SKM-1 (cell line): ENCODE results near the gene ZBTB47.

Experiments used
- DNase-seq: peaks from one replicate; lab custom pipeline; 2025; ENCODE audit not compliant: unreplicated experiment; lab: John Stamatoyannopoulos, UW

ZBTB47 gene

DNA sequence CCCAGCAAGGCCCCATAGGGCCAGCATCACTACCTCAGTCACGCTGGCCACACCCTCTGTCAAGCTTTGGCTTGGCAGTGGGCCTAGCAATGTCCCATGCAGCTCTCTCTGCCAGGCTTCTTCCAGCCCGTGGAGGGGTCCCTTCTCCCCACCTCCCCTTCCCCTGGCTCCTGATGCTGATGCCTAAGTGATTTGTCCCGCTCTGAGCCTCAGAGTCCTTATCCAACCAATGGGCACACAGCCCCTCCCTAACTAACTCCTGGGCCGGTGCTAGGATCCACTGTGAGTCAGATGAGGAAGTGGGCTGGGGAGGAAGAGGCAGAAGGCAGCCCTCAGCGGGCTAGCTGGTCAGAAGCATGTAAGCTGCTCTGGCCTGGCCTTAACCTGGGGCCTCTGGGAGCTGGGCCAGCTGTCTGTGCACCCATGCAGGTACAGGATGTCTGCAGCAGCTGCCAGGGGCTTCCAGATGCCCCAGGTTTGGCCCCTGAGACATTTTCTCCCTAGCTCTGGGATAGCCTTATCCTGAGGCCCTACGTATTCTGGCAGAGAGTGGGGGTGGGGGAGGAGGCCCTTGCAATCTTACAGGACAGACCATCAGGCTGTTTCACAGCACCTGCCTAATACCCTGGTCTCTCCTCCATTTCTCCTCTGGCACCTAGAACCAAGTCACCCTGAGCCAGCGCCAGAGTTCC is 740 bp upstream of the ZBTB47 start:
- DNase-seq, result peak; percentile 83

DNA sequence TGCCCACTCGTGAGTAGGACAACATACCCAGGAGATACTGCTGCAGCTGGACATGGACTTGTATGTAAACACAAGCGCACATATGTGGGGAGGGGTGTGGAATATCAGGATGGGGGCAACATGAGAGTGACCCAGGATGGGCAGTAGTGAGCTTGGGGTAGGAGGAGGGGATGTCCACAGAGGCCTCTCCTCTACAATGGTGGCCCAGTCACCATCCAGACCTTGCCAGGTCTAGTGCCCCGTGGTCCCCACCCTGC is 266 bp upstream of the ZBTB47 start:
- DNase-seq, result no peak

DNA sequence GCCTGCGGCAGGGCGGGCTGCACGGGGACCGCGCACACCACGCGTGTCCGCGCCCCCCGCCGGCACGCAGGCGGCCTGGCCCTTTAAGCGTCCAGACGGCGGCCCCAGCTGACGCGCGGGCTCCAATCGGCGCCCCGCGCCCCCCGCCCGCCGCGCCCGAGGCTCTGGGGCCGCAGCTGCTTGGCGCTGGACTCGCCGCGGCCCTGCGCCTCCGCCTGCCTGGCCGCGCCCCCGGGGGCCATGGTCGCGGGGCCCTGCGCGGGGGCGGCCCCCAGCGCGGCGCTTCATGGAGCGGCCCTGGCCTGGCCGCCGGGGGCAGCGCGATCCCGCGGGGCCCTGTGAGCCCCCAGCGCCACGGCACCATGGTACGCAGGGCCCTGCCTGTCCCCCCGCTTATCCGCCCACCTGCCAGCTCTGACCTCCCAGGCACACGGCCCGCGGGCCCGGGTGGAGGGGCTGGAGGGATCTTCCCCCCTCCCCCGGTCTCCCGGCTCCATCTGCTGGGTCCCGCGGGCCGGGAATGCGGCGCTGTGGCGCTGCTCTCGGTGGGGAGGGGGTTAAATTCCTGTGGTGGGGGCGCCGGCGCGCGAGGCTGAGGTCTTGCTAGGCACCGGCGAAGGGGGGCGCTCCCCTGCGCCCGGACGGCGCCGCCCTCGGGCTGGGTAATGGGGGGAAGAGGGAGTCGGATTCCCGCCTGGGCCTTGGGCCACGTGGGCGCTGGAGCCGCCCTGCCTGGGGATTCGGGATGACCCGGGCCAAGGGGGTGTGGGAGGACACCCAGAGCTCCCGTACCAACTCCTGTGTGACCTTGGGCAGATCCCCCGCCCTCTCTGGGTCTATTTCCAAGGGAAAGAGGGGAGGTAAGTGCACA is 1.1 kb downstream of the ZBTB47 start:
- DNase-seq, result no peak

DNA sequence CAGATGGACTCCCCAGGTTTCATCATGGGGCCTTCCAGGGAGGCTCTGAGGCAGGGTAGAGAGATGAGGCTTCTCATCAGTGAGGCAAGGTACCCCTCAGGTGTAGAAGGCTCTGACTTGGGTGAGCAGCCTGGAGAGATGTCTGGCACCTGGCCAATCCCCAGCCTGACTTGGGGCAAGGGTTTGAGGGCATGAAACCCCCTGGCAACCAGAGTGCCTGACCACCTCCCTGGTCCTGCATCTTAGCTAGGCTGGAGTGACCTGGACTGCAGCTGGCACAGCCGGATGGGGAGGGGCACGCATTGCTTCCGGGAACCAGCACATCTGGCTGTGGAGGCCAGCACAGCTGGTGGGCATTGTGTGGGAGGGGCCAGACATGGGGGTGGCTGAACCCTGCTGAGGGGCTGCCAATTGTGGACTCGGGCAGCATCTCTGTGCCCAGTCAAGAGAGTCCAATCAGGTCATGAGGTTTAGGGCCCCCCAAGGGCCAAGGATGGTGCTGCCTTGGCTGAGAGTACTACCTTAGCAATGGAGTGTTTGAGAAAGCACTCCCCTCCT is 1.9 kb downstream of the ZBTB47 start:
- DNase-seq, result no peak

DNA sequence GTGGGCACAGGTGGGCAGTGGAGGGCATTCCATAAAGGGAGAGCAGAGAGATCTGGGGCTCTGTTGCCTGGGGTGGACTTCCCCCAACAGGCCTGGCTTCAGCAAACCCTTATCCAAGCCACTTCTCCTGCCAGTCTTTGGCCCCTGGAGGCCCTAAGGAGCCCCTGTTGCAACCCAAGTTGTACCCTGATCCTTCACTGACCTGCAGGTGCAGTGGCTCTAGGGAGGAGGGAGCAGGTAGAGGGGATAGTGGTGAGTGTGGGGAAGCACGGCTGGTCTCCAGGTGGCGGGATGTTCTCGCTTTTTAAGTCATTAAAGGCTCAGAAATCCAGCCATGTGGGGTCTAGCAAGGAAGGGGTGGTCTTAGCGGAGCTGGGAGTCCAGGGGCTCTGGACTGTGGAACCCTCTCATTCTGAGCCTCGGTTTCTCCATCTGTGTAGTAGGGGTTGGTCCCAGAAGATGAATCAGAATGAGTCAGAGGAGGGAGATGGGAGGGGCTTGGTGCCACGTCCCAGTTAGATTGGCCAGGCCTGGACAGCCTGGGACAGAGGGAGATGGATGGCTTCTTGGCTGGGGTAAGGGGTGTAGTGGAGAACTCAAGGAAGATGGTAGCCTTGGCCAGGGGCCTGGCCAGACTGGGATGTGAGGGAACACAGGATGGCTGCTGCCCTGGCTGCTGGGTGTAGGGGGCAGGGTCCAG is 2.6 kb downstream of the ZBTB47 start:
- DNase-seq, result no peak

DNA sequence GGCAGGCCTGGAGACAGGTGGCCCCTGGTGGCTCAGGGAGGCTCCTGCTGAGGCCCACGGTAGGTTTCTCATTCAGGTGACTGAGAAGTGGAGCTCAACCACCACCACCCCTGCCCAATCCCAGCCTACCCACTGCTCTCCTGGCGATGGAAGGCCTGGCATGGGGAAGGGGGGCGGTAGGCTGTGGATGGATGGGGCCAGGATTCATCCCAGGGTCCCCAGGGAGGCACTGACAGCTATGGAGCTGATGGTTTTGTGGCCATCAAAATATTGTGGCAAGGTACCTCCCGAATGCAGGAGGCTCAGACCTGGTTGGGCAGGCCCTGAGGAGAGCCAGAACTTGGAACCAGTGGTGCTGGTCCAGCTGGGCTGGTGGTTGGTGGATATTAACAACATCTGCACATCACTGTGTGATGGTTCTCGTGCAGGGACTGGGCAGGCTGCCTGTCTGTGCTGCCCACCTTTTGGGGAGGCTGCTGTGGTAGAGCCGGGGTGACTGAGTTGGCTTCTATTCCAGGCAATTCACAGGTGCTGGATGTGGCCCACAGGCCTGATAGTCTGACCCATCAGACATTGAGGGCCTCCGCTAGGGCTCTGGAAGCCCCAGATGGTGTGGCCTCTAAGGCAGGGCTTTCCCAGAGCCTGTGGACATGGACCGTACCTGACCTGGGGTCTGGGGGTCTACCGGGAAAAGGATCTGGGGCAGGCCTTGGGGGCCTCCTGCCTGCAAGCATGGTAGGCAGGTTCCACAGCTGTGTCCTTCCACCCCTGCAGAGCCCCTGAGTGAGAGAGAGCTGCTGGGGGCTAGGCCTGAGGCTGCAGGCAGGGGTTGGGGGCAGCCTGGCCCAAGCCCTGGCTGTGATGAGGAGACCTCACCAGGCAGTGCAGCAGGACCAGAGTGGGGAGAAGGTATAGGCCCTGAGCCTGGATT is 3.4 kb downstream of the ZBTB47 start:
- DNase-seq, result no peak

DNA sequence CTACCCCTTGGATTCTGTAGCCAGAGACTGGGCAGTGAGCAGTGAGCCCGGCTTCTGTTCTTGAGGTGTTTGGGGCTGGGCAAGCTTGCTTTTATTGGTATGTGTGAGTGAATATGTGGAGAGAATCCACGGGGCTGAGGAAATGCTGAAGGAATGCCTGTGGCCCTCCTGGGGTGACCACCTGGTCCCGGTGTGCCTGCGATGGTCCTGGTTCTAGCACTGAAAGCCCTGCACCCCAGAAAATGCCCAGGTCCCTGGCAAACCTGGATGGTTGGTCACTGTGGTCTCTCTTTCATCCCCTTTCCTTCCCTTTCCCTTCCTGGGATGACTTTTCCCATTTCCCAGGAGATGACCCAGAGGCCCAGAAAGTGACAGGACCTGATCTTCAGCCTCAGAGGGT is 4.2 kb downstream of the ZBTB47 start:
- DNase-seq, result no peak

DNA sequence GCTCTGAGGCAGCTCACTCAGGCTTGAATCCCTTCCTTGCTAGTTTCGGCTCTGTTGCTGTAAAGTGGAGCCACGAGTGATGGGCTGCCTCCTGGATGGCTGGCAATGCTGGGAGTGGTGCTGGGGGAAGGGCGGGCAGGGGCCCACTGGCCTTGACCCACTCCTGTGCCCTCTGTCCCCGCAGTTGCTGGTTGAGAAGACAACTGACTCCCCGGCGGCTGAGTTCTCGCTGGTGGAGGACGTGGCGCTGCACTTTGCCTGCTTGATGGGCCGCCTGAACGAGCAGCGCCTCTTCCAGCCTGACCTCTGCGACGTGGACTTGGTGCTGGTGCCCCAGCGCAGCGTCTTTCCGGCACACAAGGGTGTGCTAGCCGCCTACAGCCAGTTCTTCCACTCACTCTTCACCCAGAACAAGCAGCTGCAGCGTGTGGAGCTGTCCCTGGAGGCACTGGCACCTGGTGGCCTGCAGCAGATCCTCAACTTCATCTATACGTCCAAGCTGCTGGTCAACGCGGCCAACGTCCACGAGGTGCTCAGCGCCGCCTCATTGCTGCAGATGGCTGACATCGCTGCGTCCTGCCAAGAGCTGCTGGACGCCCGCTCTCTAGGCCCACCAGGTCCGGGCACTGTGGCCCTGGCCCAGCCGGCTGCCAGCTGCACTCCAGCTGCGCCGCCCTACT is 4.7 kb downstream of the ZBTB47 start:
- DNase-seq, result no peak

DNA sequence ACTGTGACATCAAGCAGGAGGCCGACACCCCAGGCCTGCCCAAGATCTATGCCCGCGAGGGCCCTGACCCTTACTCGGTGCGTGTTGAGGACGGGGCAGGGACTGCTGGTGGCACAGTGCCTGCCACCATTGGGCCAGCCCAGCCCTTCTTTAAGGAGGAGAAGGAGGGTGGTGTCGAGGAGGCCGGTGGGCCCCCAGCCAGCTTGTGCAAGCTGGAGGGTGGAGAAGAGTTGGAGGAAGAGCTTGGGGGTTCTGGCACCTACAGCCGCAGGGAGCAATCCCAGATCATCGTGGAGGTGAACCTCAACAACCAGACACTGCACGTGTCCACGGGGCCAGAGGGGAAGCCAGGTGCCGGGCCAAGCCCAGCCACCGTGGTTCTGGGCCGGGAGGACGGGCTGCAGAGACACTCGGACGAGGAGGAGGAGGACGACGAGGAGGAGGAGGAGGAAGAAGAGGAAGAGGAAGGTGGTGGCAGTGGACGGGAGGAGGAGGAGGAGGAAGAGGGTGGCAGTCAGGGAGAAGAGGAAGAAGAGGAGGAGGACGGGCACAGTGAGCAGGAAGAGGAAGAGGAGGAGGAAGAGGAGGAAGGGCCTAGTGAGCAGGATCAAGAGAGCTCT is 5.4 kb downstream of the ZBTB47 start:
- DNase-seq, result peak; percentile 81

DNA sequence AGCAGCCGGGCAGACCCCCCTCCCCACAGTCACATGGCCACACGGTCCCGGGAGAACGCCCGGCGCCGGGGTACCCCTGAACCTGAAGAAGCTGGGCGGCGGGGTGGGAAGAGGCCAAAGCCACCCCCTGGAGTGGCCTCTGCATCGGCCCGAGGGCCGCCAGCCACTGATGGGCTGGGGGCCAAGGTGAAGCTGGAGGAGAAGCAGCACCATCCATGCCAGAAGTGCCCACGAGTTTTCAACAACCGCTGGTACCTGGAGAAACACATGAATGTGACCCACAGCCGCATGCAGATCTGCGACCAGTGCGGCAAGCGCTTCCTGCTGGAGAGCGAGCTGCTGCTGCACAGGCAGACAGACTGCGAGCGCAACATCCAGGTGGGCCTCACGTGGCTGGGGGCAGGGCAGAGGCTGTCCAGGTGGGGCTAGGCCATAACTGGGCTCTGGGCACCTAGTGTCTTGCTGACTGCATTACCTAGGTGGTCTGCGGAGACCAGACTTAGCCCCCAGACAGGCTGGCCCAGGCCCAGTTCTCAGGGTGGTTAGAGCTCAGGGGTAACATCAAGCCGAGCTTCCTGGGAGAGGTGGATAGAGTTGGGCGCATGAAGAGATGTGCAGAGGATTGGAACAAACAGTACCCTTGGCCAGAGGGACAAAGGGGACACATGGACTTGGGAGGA is 6.1 kb downstream of the ZBTB47 start:
- DNase-seq, result no peak

DNA sequence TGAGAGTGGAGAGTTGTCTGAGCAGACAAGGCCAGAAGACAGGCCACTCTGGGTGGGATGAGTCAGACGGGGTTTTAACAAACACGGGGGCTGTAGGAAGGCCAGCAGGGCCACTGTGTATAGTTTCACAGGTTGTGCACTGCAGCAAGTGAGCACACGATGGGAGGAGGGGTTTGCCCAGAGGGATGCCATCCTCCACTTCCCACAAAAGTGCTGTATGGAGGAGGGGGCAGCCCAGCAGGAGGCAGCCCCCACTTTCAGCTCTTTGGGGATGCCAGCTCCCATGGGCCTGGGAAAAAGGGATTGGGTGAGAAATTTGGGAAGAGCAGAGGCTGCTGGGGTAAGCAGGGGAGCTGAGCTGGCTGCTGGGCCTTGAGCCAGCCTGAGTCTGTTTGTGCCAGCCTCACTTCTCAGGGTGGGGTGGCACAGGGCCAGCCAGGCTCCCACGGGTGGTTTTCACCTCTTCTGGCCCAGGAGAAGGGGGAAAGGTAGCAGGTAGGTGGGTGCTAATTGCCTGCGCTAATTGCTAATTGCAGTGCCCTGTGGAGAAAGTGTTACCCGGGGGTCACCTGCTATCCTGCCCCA is 6.7 kb downstream of the ZBTB47 start:
- DNase-seq, result no peak

DNA sequence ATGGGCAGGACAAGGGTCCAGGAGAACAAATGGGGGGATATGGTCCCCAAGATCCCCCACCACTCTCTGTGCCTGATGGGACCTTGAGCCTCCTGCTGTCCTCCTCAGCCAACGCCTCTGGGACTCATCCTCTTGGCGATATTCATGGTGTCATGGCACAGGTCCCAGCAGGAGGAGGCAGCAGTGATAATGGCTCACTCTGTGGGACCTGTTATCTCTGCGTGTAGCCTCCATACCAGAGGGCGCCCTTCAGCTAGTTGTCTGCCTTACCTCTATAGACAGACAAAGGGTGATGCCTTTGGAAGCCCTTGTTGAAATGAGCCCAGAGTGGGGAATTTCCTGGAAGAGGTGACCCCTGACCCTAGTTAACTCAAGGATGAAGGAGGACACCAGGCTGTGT is 7.4 kb downstream of the ZBTB47 start:
- DNase-seq, result no peak

DNA sequence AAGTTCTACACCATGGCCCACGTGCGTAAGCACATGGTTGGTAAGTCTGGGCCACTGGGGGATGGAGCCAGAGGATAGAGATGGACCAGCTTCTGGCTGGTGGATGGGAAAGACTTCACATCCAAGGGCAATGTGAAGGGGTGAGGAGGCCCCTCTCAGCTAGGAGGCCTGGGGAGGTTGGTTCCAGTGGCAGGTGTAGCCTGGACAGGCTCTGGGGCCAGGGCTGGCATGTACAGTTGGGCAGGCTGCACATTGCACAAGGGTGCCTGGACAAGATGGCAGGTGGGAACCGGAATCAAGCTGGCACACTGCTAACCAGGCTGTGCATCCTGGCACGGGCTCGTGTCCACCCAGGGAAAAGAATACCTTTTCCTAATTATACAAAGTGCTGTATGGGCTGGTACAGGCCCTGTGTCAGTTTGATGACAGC is 8.1 kb downstream of the ZBTB47 start:
- DNase-seq, result no peak

DNA sequence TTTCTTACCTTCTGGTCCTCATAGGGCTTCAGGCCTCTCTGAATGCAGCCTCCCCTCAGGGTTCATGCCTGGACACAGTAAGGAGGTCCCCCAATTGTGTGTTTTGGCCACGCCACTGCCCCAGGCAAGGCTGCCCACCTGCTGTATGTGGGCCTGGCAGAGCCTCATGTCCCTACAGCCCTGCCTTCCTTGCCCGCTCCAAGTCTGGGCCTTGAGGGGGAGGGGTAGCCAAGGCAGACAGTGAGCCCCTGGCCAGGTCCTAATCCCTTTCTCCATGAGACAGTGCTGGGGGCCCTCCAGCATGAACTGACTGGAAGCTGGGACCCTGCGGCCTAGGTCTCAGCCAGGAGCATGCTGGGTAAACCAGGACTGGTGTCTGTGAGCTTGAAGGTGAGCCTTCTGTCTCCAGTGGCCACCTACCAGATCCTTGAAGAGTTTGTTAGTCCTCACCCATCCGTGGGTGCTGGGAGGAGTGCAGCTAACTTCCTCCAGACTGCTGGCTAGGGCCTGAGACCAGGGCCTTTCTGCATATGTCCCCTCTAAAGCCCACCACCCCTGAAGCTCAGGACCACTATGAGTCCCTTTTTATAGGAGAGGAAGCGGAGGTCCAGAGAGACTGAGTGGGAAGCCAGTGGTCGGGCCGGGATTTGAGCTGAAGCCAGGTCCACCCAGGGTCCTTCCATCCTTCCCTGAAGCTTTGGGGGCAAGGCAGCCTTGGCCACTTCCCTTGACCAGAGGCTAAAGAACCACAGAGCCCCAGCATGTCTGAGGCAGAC is 8.7 kb downstream of the ZBTB47 start:
- no peak for DNase-seq

DNA sequence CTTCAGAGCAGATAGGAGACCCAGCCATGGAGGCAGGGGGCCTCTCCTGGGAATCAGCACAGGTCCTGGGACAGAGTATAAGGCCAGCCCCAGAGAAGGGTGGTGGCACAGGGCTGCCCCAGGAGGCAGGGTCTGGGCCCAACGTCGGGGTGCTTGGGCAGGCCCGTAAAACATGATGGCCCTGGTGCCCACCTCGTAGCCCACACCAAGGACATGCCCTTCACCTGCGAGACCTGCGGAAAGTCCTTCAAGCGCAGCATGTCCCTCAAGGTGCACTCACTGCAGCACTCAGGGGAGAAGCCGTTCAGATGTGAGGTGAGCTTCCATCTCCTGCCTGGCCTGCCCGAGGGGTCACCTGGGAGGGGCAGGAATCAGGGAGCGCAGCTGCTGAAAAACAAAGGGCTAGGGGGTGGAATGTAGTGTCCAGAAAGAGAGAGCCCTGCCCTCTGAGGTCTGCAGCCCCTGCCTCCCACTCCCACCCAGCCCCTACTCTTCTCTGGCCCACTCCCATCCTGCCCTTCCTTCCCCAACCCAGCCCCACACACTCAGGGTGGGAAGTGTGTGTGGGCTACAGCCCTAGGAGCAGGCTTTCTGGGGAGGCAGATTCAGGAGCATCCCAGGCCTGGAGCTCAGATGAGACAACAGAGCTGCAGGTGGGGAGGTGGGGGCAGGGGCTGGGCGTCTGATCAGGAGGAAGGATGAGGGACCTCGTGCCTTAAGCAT is 9.5 kb downstream of the ZBTB47 start:
- DNase-seq, result no peak

DNA sequence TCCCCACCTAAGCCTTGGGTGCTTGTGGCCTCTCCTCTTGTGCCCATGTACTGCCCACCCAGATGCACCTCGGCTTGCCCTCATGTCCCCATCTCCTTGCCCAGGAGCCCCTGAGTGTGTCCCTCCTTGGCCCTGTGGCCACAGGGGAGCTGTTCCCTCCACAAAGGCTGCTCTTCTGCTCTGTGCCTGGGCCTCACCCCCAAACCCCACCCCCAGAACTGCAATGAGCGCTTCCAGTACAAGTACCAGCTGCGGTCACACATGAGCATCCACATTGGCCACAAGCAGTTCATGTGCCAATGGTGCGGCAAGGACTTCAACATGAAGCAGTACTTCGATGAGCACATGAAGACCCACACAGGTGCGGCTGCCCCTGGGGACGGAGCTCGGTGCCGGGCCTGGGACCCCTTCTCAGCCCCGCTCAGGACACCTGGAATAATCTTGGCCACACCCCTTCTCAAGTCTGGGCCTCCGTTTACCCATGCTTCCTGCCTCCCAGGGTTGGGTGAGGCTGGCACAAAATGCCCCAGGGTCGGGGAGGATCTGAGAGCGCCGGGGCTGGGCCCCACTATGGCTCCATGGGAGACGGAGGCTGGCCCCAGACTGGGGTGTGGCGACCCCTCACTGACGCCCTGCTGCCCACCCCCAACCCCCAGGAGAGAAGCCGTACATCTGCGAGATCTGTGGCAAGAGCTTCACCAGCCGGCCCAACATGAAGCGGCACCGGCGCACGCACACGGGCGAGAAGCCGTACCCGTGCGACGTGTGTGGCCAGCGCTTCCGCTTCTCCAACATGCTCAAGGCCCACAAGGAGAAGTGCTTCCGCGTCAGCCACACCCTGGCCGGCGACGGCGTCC is 10.3 kb downstream of the ZBTB47 start:
- no peak for DNase-seq

DNA sequence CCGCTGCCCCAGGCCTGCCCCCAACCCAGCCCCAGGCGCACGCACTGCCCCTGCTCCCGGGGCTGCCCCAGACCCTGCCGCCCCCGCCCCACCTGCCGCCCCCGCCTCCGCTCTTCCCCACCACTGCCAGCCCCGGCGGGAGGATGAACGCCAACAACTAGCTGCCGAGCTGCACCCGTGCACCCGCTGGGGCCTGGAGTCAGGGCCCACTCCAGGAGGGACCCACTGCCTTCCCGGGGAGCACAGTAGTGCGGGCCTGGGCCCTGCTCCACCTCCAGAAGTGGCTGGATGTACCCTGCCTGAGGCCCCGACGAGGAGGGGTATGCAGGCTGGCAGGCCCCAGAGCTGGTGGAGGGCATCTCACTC is 10.9 kb downstream of the ZBTB47 start:
- no peak for DNase-seq
